Endothelial cell of umbilical vein (primary cell): ENCODE data around the gene PTPN23. TPM values are rescaled to one million over a fixed set of nuclear protein-coding genes. Genes with fewer than 3 reads are reported as not detected.
A peak's percentile ranks its signal among the peaks of the same experiment; 100 is the strongest.

ENCODE experiments used
- BruUV-seq: library from RNA; stranded (reverse); fragments of 400-500 nt; replicated peaks from 2 replicates; lab custom pipeline; 2021; lab: Mats Ljungman, UMichigan
- CTCF ChIA-PET: fragments of 300-600, 350-600 bp; sonication (Branson Sonifier 250); formaldehyde crosslinking; loops from one replicate; lab custom pipeline; 2021; ENCODE audit warnings: antibody characterized with exemption, inconsistent platforms; lab: Charles Lee
- POLR2A ChIA-PET: fragments of 300-600, 350-600 bp; sonication (Branson Sonifier 250); formaldehyde crosslinking; loops from one replicate; lab custom pipeline; 2021; ENCODE audit warnings: antibody characterized with exemption, inconsistent platforms; lab: Charles Lee
- DNase-seq: peaks from one replicate; pipeline ENCODE4 v3.0.0-alpha.2; 2011; ENCODE audit warnings: low read depth, low spot score
- FAIRE-seq: peaks from 2 replicates; lab custom pipeline; 2011; peaks lifted over from hg19 to GRCh38; lab: Jason Lieb, UNC
- H2AFZ ChIP-seq: 2 replicates; pipeline ENCODE4 v1.6.0; 2012; ENCODE audit warnings: low read depth, low read length, control low read depth, inconsistent platforms
- H3K27ac ChIP-seq: 2 replicates; pipeline ENCODE4 v1.5.1; 2011; ENCODE audit warnings: low read depth, mild to moderate bottlenecking, control low read depth, low read length, moderate library complexity; ENCODE audit not compliant: insufficient read depth
- H3K27me3 ChIP-seq, 2 experiments: 2 replicates each; pipeline versions ENCODE4 v1.6.0 to v1.6.1; 2011; ENCODE audit warnings: low read length in 2 of 2, mixed read lengths in 1 of 2; ENCODE audit not compliant: control insufficient read depth in 2 of 2, insufficient read depth in 2 of 2
- H3K36me3 ChIP-seq, 2 experiments: 2 replicates in 1 of 2; 3 replicates in 1 of 2; pipeline ENCODE4 v1.5.1; 2011; ENCODE audit warnings: low read length in 2 of 2, mild to moderate bottlenecking in 1 of 2, moderate library complexity in 1 of 2; ENCODE audit not compliant: control insufficient read depth in 2 of 2, insufficient read depth in 2 of 2; ENCODE audit errors: extremely low read depth in 1 of 2
- H3K4me1 ChIP-seq: 3 replicates; pipeline ENCODE4 v1.5.1; 2011; ENCODE audit warnings: mild to moderate bottlenecking, low read length; ENCODE audit not compliant: control insufficient read depth, insufficient read depth; ENCODE audit errors: extremely low read depth
- H3K4me2 ChIP-seq: 2 replicates; pipeline ENCODE4 v1.6.1; 2011; ENCODE audit warnings: low read length, control low read depth, mixed read lengths; ENCODE audit not compliant: insufficient read depth
- H3K4me3 ChIP-seq, 3 experiments: fragments of 200-600 bp in 1 of 3; sonication (generic), shearing (Covaris generic) in 1 of 3; replicated peaks in 1 of 3; 2 replicates each; pipeline ENCODE4 v1.5.1; 2011 to 2016; ENCODE audit warnings: control low read depth in 3 of 3, low read length in 3 of 3, mild to moderate bottlenecking in 2 of 3, inconsistent platforms in 1 of 3, low read depth in 1 of 3, moderate library complexity in 1 of 3; ENCODE audit not compliant: insufficient read depth in 1 of 3
- H3K79me2 ChIP-seq: 2 replicates; pipeline ENCODE4 v1.6.0; 2012; ENCODE audit warnings: low read length, inconsistent platforms; ENCODE audit not compliant: control insufficient read depth, insufficient read depth
- H3K9ac ChIP-seq: replicated peaks from 2 replicates; pipeline ENCODE3; 2011; ENCODE audit warnings: low read length, control low read depth; ENCODE audit not compliant: insufficient read depth; ENCODE audit errors: extremely low read depth
- H3K9me1 ChIP-seq: replicated peaks from 3 replicates; pipeline ENCODE4 v1.6.0; 2011; ENCODE audit warnings: mild to moderate bottlenecking, low read length; ENCODE audit not compliant: control insufficient read depth, insufficient read depth; ENCODE audit errors: extremely low read depth
- H3K9me3 ChIP-seq: replicated peaks from 2 replicates; pipeline ENCODE4 v1.5.1; 2012; ENCODE audit warnings: low read length, inconsistent platforms; ENCODE audit not compliant: control insufficient read depth, insufficient read depth
- H4K20me1 ChIP-seq: replicated peaks from 2 replicates; pipeline ENCODE3; 2011; ENCODE audit warnings: mild to moderate bottlenecking, low read length; ENCODE audit not compliant: control insufficient read depth, insufficient read depth; ENCODE audit errors: extremely low read depth
- MYC ChIP-seq: IDR thresholded peaks from one replicate; pipeline ENCODE4 v1.6.1; 2011; ENCODE audit warnings: mild to moderate bottlenecking, low read depth, low read length
- dilution Hi-C: fragments of 300-500 bp; cut with MboI; formaldehyde crosslinking; loops from one replicate; pipeline ENCODE4 v1.15.0; 2019; ENCODE audit warnings: low sequenced_read_pairs; ENCODE audit not compliant: extremely low pct_ligation_motif_present
- intact Hi-C: fragments of 100-400 bp; cut with micrococcal nuclease; formaldehyde crosslinking; loops from one replicate; pipeline ENCODE4 v1.10.0; 2022
- polyA plus RNA-seq, 4 experiments: library from polyadenylated mRNA; depleted of rRNA in 3 of 4; stranded (reverse) in 3 of 4; unstranded in 1 of 4; fragments of >200 nt; gene quantifications; 2 replicates each; pipeline versions ENCODE4 v1.2.1 to v1.2.3, GENCODE V29; 2011 to 2012; ENCODE audit warnings: missing spikeins in 1 of 4
- total RNA-seq: library from RNA; stranded (reverse); gene quantifications from 2 replicates; pipeline ENCODE4 v1.2.3, GENCODE V29; 2021
- TF ChIP-seq, protein P1 (sequence below), 2 donors: IDR thresholded peaks; 1 replicate in 1 of 2; 2 replicates in 1 of 2; pipeline ENCODE4 v1.5.1; 2011; ENCODE audit warnings: low read length in 2 of 2, mild to moderate bottlenecking in 2 of 2, moderate library complexity in 2 of 2, control low read depth in 1 of 2, inconsistent platforms in 1 of 2, low read depth in 1 of 2; ENCODE audit not compliant: insufficient read depth in 1 of 2; ENCODE audit errors: extremely low read depth in 1 of 2

PTPN23 gene
- total and polyA plus RNA-seq, 2 donors (not counting 3 experiments of a cell fraction or from before 2014, with no cell fraction given) = 8.5 to 63.5 TPM

DNA sequence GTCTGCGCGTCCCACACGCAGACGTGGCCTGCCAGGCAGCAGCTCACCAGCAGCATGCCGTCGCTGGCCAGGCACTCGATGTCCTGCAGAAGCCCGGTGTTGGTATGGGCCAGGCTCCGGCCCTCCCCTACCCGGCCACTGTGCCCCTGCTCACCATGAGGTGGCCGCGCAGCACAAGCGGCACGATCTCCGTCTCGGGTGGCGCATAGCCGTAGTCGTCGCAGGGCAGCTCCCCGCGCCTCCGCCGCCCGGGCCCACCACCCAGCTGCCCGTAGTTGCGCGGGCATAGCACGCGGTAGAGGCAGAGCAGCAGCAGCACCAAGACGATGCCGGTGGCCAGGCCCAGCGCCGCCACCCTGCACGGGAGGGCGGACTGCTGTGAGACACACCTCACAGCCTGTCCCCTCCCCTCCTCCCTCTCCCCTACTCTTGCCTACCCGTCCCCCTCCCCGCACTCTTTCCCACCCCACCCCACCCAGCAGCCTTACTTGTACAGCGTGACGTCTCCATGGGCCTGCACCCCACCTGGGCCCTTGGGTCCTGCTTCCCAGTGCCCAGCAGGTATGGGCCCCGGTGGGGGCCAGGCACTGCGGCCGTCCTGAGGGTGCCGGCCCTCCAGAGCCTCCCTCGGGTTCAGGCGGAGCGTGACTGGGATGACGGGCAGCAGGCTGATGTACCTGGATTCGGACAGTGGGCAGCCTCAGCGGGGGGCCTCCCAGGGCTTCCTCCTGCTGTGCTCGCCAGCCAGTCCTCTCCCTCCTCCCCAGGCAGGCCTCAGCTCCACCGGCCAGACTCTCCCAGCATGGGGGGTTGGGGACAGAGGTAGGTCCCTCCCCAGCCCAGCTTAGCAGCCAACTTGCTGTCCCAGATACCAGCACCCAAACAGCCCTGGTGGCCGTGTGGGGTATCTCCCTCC, 37.6 kb downstream of the PTPN23 start:
- FAIRE-seq = no peak
- Histone ChIP-seq H2AFZ (no peak overlapping the region), H3K27me3 (no peaks in the 10 kb centered on the region), H3K27ac (no peak overlapping the region), H3K36me3 (peaks cover 0 to 35% of the 10 kb centered on the region in 2 experiments), H4K20me1 (no peaks in the 10 kb centered on the region), H3K79me2 (no peaks in the 10 kb centered on the region), H3K4me3 (no peak overlapping the region), H3K9me1 (no peaks in the 10 kb centered on the region), H3K9ac (no peak overlapping the region), H3K4me2 (no peak overlapping the region), H3K9me3 (no peaks in the 10 kb centered on the region), H3K4me1 (no peaks in the 10 kb centered on the region)
- dilution Hi-C loops = no loop called here
- intact Hi-C loops = no loop called here
- TF ChIP-seq, protein P1, sequence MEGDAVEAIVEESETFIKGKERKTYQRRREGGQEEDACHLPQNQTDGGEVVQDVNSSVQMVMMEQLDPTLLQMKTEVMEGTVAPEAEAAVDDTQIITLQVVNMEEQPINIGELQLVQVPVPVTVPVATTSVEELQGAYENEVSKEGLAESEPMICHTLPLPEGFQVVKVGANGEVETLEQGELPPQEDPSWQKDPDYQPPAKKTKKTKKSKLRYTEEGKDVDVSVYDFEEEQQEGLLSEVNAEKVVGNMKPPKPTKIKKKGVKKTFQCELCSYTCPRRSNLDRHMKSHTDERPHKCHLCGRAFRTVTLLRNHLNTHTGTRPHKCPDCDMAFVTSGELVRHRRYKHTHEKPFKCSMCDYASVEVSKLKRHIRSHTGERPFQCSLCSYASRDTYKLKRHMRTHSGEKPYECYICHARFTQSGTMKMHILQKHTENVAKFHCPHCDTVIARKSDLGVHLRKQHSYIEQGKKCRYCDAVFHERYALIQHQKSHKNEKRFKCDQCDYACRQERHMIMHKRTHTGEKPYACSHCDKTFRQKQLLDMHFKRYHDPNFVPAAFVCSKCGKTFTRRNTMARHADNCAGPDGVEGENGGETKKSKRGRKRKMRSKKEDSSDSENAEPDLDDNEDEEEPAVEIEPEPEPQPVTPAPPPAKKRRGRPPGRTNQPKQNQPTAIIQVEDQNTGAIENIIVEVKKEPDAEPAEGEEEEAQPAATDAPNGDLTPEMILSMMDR (IDR thresholded peaks at IDR 0.05; ENCODE audit: extremely low read depth in 1 of 2, insufficient read depth in 1 of 2, low read depth in 1 of 2, low read length in 2 of 2) = peak in 1 of 2 donors; percentile 20
- no peak for TF ChIP-seq MYC
- CTCF ChIA-PET = no interaction called here
- no peak for DNase-seq
- POLR2A ChIA-PET = no interaction called here
- BruUV-seq = no TSS peak
